HG03064 (cell line): ENCODE data around the gene CDKAL1.

ENCODE experiments used
- ATAC-seq: cut with Tn5 transposase; IDR thresholded peaks from one replicate; pipeline ENCODE4 v1.9.1; 2021; ENCODE audit warnings: low read depth; ENCODE audit not compliant: unreplicated experiment

The CDKAL1 gene

DNA sequence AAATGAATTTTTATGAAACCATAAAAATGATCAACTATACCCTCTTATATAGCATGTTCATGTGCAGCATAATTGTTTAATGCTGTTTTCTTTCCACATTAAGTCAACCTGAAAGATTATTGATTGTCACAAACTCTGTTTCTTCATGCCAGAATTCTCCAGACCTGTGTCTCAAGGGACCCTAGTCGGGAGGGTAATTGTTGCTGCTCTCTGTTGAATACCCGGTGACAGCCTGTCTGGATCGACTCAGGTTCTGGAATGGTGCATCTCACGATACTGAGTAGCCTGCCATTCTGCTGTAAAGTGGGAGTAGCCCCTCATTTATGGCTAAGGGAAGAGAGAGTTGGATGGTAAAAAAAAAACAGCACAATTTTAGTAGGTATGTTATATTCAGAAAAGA is 609.4 kb downstream of the CDKAL1 start:
- ATAC-seq = no peak

GRCh38 chr6:21144928-21145327 is 610.7 kb downstream of the CDKAL1 start:
- ATAC-seq = no peak

DNA sequence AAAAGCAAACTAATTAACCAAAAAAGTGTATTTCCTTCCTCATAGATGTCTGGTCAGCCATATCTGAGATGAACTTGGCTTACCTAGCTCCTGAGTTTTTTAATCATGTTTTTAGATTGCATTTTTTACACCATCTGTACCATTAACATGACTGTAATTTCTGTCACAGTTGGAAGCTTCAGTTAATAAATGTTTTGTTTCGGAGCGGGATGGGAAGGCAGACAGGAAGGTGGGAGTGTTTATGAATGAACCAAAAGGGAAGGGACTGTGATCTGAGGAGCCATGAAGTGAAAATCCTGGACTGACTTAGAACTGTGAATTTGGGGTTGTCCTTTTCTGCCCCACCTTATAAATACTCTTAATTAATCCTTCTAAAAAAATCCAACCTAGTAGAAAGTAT is 613.7 kb downstream of the CDKAL1 start:
- ATAC-seq = no peak

DNA sequence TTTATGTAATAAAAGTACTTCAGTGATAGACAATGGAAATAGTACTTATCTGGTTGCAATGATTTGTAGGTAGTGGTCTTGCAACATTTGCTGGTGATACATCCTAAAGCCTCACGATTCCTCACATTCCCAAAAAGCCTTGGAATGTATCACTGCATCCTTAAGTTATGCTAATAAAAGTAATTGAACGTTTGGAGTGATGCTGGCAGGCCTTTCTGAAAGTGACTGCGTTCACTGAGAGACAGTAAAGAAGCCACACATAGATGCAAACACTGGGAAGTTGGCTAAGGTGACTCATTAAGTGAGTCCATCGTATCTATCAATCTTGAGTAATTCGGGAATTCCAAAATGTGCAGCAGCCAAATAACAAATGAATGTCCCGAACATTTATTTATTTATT is 615.2 kb downstream of the CDKAL1 start:
- no peak for ATAC-seq

DNA sequence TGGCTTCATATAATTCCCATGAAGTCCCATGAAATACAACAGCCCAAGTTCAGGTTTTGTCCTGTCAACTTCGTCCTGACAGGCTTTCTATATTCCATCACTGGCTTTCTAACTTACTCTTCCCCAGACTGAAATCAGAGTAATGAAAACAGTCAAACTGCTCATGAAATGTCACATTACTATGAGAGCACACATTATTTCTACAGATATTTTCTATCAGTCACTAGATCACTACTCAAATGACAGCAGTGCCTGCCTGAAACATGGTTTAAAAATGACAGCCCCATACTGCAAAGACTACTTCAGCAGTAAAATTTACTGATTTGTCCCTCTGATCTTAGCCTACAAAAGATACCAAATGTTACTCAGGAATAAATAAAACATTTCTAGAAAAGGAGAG is 616.4 kb downstream of the CDKAL1 start:
- ATAC-seq = no peak

DNA sequence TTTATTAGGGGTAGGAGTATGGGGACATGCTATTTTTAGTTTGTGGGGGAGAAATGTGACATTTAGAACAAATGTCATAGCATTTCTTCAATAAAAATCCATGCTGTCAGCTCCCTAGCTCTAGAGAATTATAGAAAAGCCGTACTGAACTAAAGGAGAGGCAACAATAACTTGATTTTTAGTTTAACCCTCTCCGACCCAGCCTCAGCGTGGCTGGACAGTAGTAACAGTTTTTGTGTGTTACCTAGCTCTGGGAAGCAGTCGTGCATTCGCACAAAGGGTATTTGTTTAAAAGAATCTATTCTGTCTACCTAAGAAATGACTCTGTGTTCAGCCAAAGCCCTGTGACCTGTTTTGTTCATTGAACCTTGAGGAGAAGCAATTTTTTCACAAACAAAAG is 616.9 kb downstream of the CDKAL1 start:
- no peak for ATAC-seq

- no peak for ATAC-seq
These were observed 617.3 kb downstream of the CDKAL1 start for GRCh38 chr6:21151530-21151929.

GRCh38 chr6:21157186-21157929 is 623.1 kb downstream of the CDKAL1 start:
- peak; percentile 64 for ATAC-seq

- ATAC-seq = no peak
These were observed 623.9 kb downstream of the CDKAL1 start for GRCh38 chr6:21158149-21158548.

DNA sequence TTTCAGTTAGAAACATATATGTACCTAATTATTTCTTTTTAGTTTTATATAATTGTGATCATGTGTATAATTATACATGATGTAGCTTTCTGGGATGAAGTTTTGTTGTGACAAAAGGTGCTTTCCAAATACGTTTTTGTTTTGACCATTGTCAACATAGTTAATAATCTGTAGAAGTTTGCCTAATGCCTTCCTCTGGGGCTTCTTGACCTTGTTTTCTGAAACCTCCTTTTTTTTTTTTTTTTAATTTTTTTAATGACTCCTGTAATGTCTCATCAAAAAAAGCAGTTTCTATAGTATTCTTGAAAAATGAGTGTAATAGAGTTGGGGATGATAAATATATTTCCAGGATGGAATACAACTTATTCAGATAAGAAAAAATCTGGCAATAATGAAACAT is 624.6 kb downstream of the CDKAL1 start:
- ATAC-seq = no peak

DNA sequence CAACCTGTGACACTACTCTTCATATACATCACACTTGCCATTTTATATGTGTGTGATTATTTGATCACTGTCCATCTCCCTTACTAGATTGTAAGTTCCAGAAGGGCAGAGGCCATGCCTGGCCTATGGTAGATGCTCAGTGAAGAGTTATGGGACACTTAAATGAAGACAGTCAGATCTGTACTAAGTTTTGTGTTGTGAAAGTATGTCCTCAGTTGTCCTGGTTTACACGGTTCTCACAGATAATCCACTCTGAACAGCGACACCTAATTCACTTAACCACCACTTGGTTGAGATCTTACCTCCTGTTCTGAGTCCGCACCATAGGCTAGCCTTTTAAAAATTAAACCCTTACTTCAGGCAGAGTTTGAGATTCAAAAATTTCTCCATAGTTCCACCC is 625.2 kb downstream of the CDKAL1 start:
- no peak for ATAC-seq

DNA sequence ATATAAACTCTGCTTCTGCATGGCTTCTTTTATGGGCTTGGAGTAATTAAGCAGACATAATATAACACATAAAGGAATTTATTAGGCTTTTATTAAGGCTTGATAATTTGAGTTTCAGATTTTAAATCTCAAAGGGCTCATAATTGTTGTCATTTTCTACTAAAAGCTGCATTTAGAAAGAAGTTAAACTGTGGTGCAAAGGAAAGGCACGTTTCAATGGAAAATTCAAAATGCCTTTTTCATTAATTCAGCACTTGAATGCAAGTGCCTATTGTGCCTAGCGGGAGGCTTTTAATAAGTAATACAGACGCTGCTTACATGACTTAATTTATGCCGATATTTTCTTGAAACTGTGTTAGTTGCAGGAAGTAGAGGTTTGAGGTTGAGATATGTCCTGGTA is 627.5 kb downstream of the CDKAL1 start:
- ATAC-seq = no peak

GRCh38 chr6:21163110-21163837 is 629.0 kb downstream of the CDKAL1 start:
- no peak for ATAC-seq

- no peak for ATAC-seq
These were observed 629.6 kb downstream of the CDKAL1 start for GRCh38 chr6:21163838-21164180.

GRCh38 chr6:21164768-21165326 is 630.6 kb downstream of the CDKAL1 start:
- ATAC-seq = no peak

DNA sequence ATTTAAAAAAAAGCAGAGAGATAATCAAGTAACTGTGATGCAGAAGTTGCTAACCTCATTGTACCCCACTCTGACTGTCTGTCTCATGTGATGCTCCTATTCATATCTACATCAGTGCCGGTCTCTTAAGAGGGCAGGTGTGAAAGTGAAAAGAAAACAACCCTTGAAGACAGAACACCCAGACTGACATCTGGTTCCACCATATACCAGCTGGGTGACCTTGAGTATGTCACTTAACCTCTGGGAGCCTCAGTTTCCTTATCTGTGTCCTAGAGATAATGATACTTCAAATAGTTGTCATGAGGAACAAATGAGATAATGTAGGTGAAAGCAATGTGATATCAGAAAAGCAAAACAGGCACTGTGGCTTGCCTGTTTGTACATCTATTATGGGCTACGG is 632.5 kb downstream of the CDKAL1 start:
- peak; percentile 62 for ATAC-seq

DNA sequence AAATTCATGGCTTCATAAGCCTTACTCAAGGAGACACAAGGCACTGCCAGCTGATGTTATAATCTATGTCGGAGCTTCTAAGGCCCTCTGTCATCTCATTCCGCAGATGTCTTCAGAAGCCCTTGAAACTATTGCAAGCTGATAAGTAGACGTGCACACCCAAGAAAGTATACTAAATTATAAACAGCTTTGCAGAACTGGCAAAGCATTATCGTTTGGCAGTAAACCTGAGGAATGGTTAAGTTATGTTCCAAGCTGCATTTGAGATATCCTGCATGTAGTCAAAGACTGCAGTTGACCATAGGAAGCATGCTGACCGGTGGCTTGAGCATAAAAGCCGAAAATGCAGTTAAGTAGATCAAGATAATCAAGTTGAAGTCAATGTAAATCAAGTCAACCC is 633.5 kb downstream of the CDKAL1 start:
- no peak for ATAC-seq

GRCh38 chr6:21171801-21172200 is 637.5 kb downstream of the CDKAL1 start:
- no peak for ATAC-seq

DNA sequence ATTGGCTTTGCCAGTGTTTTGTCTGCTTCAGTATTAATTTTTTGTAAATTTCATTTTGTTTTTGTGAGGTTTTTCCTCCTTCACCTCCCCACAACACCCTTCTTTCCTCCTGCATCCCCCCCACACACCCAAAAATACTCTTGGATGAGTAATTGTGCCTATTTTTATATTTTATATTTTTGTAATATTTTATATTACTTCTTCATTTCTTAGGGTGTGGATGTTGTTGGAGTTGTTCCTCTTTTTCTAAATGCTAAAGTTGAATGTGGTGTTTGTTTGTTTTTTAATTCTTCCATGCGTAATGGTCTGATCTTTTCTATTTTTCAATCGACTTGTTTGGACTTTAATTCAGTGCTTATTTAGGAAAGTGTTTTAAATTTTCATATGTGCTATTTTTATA is 638.8 kb downstream of the CDKAL1 start:
- ATAC-seq = no peak

DNA sequence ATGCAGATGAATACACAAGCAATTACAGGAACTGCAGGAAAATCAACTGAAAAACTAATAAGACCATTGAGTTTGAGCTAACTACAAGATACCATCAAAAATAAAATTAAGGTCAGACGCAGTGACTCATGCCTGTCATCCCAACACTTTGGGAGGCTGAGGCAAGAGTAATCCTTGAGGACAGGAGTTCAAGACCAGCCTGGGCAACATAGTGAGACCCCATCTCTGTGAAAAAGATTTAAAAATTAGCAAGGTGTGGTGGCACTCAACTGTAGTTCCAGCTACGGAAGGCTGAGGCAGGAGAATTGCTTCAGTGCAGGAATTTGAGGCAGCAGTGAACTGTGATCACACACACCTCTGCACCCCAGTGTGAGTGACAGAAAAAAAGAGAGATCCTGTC is 639.4 kb downstream of the CDKAL1 start:
- no peak for ATAC-seq

GRCh38 chr6:21176197-21176596 is 641.9 kb downstream of the CDKAL1 start:
- no peak for ATAC-seq

DNA sequence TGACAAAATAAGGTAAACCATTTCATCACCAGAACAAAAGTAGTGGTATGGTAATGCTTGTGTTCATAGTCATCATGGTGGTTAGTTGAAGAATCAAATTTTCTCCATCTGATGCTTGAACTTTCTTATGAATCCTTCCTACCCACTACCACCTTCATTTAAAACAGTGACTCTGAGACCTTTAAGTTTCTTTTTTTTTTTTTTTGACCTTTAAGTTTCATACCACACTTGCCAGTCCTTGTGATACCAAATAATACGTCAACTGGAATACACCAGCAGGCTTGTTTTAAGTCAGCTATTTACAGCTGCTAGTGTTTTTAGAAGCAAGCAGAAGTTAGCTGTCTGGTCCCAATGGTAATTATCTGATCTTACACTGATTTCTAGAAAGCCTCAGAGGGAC is 645.9 kb downstream of the CDKAL1 start:
- peak; percentile 71 for ATAC-seq
